Lower leg skin (tissue), 4 donors: ENCODE results near the gene MATR3. TPM values are rescaled to one million over a fixed set of nuclear protein-coding genes. Genes with fewer than 3 reads are reported as not detected.

ENCODE experiments used
- DNase-seq, 2 donors: peaks; one replicate each; pipeline ENCODE4 v3.0.0-alpha.2; 2019; ENCODE audit warnings: low spot score in 2 of 2
- H3K4me3 ChIP-seq: fragments of 200-600 bp; sonication (generic); 2 replicates; pipeline ENCODE4 v1.5.1; 2017; ENCODE audit warnings: mild to moderate bottlenecking, low read depth; ENCODE audit not compliant: poor library complexity, severe bottlenecking
- POLR2A ChIP-seq, 2 donors: fragments of 450-650 bp; IDR thresholded peaks; one replicate each; pipeline ENCODE4 v1.6.1; 2016 to 2017; ENCODE audit warnings: antibody characterized with exemption in 2 of 2, mild to moderate bottlenecking in 1 of 2, moderate library complexity in 1 of 2
- WGBS, 2 donors: methylation state at CpG; one replicate each; pipeline ENCODE4 v1.1.5; 2018; 5-methylcytosine and 5-hydroxymethylcytosine counted together
- intact Hi-C: fragments of 100-400 bp; cut with DNase I; formaldehyde crosslinking; loops from one replicate; pipeline ENCODE4 v1.15.0; 2023; ENCODE audit warnings: low total_unique reads
- total RNA-seq, 4 donors: library from RNA; depleted of rRNA; stranded (reverse); fragments of >200 nt; gene quantifications; one replicate each; pipeline ENCODE4 v1.1.0, GENCODE V29; 2016
- TF ChIP-seq, protein P1 (sequence below), 3 donors: fragments of 450-650 bp; IDR thresholded peaks; one replicate each; pipeline ENCODE4 v1.5.1; 2016; ENCODE audit warnings: antibody characterized with exemption in 3 of 3, mild to moderate bottlenecking in 3 of 3, moderate library complexity in 2 of 3

The MATR3 gene
- total RNA-seq, 4 donors from 2014 or later: 108 to 135 (median 122) TPM

GRCh38 chr5:139360384-139360783, 66.8 kb downstream of the MATR3 start:
- DNase-seq: peak in 1 of 2 donors; percentile 52
- no peak overlapping the region for H3K4me3 ChIP-seq
- intact Hi-C loops: no loop called here
- 94% methylated on average over 4 of the region's 4 CpGs for WGBS, 2 donors
- TF ChIP-seq POLR2A (IDR thresholded peaks at IDR 0.05): no peak
- TF ChIP-seq, protein P1, sequence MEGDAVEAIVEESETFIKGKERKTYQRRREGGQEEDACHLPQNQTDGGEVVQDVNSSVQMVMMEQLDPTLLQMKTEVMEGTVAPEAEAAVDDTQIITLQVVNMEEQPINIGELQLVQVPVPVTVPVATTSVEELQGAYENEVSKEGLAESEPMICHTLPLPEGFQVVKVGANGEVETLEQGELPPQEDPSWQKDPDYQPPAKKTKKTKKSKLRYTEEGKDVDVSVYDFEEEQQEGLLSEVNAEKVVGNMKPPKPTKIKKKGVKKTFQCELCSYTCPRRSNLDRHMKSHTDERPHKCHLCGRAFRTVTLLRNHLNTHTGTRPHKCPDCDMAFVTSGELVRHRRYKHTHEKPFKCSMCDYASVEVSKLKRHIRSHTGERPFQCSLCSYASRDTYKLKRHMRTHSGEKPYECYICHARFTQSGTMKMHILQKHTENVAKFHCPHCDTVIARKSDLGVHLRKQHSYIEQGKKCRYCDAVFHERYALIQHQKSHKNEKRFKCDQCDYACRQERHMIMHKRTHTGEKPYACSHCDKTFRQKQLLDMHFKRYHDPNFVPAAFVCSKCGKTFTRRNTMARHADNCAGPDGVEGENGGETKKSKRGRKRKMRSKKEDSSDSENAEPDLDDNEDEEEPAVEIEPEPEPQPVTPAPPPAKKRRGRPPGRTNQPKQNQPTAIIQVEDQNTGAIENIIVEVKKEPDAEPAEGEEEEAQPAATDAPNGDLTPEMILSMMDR (IDR thresholded peaks at IDR 0.05): no peak

- peak in 1 of 2 donors; percentile 69 for DNase-seq
- TF ChIP-seq, protein P1 (IDR thresholded peaks at IDR 0.05): no peak
- TF ChIP-seq POLR2A (IDR thresholded peaks at IDR 0.05): no peak
- WGBS, 2 donors: 73 to 79% methylated on average over 6 of the region's 6 CpGs
- no peak overlapping the region for H3K4me3 ChIP-seq
- intact Hi-C loops: no loop called here
Observed at GRCh38 chr5:139361835-139362429, 68.4 kb downstream of the MATR3 start.

DNA sequence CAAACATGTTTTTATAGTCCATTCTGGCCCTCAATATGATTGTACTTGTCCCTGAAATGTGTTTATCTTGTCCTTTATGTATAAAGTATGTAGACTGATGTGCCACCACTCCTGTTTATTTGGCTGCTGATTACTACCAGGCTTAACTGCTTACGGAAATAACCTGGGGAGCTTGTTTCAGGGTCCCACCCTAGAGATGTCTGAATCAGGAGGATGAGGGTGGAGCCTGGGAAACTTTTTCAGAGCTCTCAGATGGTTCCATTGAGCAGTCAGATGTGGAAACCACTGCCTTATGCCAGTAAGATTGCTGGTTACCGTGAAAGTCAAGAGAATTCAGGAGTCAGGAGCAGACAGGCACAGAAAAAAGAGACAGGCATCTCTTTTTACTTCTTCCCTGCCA, 70.4 kb downstream of the MATR3 start:
- no peak overlapping the region for H3K4me3 ChIP-seq
- TF ChIP-seq, protein P1 (IDR thresholded peaks at IDR 0.05): no peak
- WGBS, 2 donors: 44 to 48% methylated on average over 2 of the region's 2 CpGs
- peak in 1 of 2 donors; percentile 6 for DNase-seq
- intact Hi-C loops: no loop called here

DNA sequence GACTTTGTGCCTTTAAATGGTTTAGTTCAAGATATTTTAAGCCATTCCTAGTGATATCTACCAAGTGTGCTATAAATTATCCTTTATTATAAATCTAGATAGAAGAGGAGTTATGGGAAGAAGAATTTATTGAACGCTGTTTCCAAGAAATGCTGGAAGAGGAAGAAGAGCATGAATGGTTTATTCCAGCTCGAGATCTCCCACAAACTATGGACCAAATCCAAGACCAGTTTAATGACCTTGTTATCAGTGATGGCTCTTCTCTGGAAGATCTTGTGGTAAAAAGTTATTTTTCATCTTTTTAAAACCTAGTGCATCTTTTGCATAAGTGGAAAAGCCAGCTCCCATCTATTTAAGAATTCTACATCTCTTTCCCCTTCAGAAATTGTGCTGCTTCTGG, 70.9 kb downstream of the MATR3 start:
- DNase-seq: no peak
- WGBS, 2 donors: 59 to 78% methylated on average over 2 of the region's 2 CpGs
- no peak overlapping the region for H3K4me3 ChIP-seq
- intact Hi-C loops: no loop called here
- TF ChIP-seq, protein P1 (IDR thresholded peaks at IDR 0.05): no peak
- TF ChIP-seq POLR2A (IDR thresholded peaks at IDR 0.05): no peak

GRCh38 chr5:139368613-139369012, 75.1 kb downstream of the MATR3 start:
- no peak for TF ChIP-seq POLR2A (IDR thresholded peaks at IDR 0.05)
- TF ChIP-seq, protein P1 (IDR thresholded peaks at IDR 0.05): no peak
- no peak overlapping the region for H3K4me3 ChIP-seq
- 77 to 84% methylated on average over 2 of the region's 2 CpGs for WGBS, 2 donors
- DNase-seq: no peak
- intact Hi-C loops: no loop called here

DNA sequence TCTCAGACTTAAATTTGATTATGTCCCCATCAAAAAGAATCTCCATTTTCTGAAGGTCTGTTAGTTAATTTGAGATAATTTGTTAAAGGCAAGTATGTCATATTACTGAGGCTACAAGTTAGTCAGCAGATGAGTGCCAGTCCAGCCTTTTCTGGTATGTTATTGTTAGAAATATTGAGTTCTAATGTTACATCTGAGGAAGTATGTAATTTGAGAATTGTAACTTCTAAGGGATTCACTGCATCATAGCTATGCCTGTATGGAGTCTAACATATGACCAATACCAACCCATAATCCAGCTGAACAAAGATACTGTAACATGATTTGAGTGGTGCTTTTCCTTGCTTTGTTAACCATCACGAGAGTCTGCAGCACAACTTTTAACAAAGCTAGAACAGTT, 75.6 kb downstream of the MATR3 start:
- TF ChIP-seq POLR2A (IDR thresholded peaks at IDR 0.05): no peak
- TF ChIP-seq, protein P1 (IDR thresholded peaks at IDR 0.05): no peak
- 79 to 81% methylated on average over 1 of the region's 1 CpG for WGBS, 2 donors
- no peak overlapping the region for H3K4me3 ChIP-seq
- intact Hi-C loops: no loop called here
- no peak for DNase-seq
